Mesendoderm (in vitro differentiated cells): ENCODE results near the gene SOHLH1.

Source experiments
- DNase-seq: peaks from one replicate; pipeline ENCODE4 v3.0.0; 2013
- H2AK5ac ChIP-seq: 2 replicates; pipeline ENCODE4 v1.6.1; 2013; ENCODE audit warnings: low read length, inconsistent platforms
- H2BK120ac ChIP-seq: 2 replicates; pipeline ENCODE4 v1.6.1; 2013; ENCODE audit warnings: low read depth, mild to moderate bottlenecking, low read length, moderate library complexity, mixed read lengths
- H2BK15ac ChIP-seq: replicated peaks from 2 replicates; pipeline ENCODE4 v1.6.1; 2013; ENCODE audit warnings: low read depth, mild to moderate bottlenecking, moderate library complexity
- H2BK5ac ChIP-seq: 2 replicates; pipeline ENCODE4 v1.6.1; 2013; ENCODE audit warnings: low read length, inconsistent platforms
- H3K18ac ChIP-seq: 2 replicates; pipeline ENCODE4 v1.6.1; 2013; ENCODE audit warnings: mild to moderate bottlenecking, low read length, mixed read lengths
- H3K23ac ChIP-seq: one replicate; pipeline ENCODE4 v1.6.1; 2013; ENCODE audit warnings: low read length
- H3K27ac ChIP-seq: 2 replicates; pipeline ENCODE4 v1.5.1; 2013; ENCODE audit warnings: low read depth, mild to moderate bottlenecking, inconsistent platforms, low read length, moderate library complexity
- H3K27me3 ChIP-seq: 2 replicates; pipeline ENCODE4 v1.6.1; 2013; ENCODE audit warnings: low read length, control low read depth, mild to moderate bottlenecking, inconsistent platforms; ENCODE audit not compliant: insufficient read depth, poor library complexity
- H3K36me3 ChIP-seq: 2 replicates; pipeline ENCODE4 v1.6.1; 2013; ENCODE audit warnings: low read length, inconsistent platforms; ENCODE audit not compliant: control insufficient read depth, insufficient read depth
- H3K4ac ChIP-seq: one replicate; pipeline ENCODE4 v1.6.1; 2013; ENCODE audit warnings: low read depth, mild to moderate bottlenecking, low read length, moderate library complexity
- H3K4me1 ChIP-seq: 2 replicates; pipeline ENCODE4 v1.6.1; 2013; ENCODE audit warnings: low read depth, low read length, inconsistent platforms; ENCODE audit not compliant: control insufficient read depth
- H3K4me2 ChIP-seq: 2 replicates; pipeline ENCODE4 v1.6.1; 2013; ENCODE audit warnings: low read length
- H3K4me3 ChIP-seq: 2 replicates; pipeline ENCODE4 v1.5.1; 2013; ENCODE audit warnings: mild to moderate bottlenecking, low read length
- H3K56ac ChIP-seq: one replicate; pipeline ENCODE4 v1.6.1; 2013; ENCODE audit warnings: low read length
- H3K79me1 ChIP-seq: 2 replicates; pipeline ENCODE4 v1.6.1; 2013; ENCODE audit warnings: low read length, inconsistent platforms
- H3K79me2 ChIP-seq: 2 replicates; pipeline ENCODE4 v1.6.1; 2013; ENCODE audit warnings: mild to moderate bottlenecking, low read length; ENCODE audit not compliant: control insufficient read depth, insufficient read depth
- H3K9ac ChIP-seq: 2 replicates; pipeline ENCODE4 v1.6.1; 2013; ENCODE audit warnings: low read length, inconsistent platforms
- H4K5ac ChIP-seq: one replicate; pipeline ENCODE4 v1.6.1; 2013; ENCODE audit warnings: low read length
- H4K8ac ChIP-seq: one replicate; pipeline ENCODE4 v1.6.1; 2013; ENCODE audit warnings: low read depth, mild to moderate bottlenecking, control low read depth, low read length, moderate library complexity
- WGBS: extraction: QIAGEN DNeasy Blood & Tissue Kit; methylation state at CpG from one replicate; pipeline ENCODE4 v1.1.7; 2013; ENCODE audit warnings: low lambda C conversion rate, missing lambda C conversion rate; ENCODE audit not compliant: insufficient coverage; ENCODE audit errors: extremely low coverage; 5-methylcytosine and 5-hydroxymethylcytosine counted together

The SOHLH1 gene

GRCh38 chr9:135731454-135731853 lies 32.2 kb upstream of the SOHLH1 start:
- no peak overlapping the region for H3K9ac ChIP-seq
- H3K18ac ChIP-seq = no peak overlapping the region
- no peak overlapping the region for H2BK15ac ChIP-seq
- no peak for DNase-seq
- H4K8ac ChIP-seq = no peak overlapping the region
- H3K27me3 ChIP-seq = no peaks in the 10 kb centered on the region
- no CpG with 5 or more reads among the region's 12 CpGs for WGBS
- no peaks in the 10 kb centered on the region for H3K4me1 ChIP-seq
- no peak overlapping the region for H3K4me3 ChIP-seq
- H3K79me2 ChIP-seq = no peaks in the 10 kb centered on the region
- H2BK120ac ChIP-seq = no peak overlapping the region
- no peak overlapping the region for H4K5ac ChIP-seq
- no peak overlapping the region for H2BK5ac ChIP-seq
- no peak overlapping the region for H3K23ac ChIP-seq
- no peak overlapping the region for H3K27ac ChIP-seq
- no peak overlapping the region for H3K4me2 ChIP-seq
- no peak overlapping the region for H3K56ac ChIP-seq
- no peak overlapping the region for H3K4ac ChIP-seq
- no peaks in the 10 kb centered on the region for H3K36me3 ChIP-seq
- no peaks in the 10 kb centered on the region for H3K79me1 ChIP-seq
- no peak overlapping the region for H2AK5ac ChIP-seq

DNA sequence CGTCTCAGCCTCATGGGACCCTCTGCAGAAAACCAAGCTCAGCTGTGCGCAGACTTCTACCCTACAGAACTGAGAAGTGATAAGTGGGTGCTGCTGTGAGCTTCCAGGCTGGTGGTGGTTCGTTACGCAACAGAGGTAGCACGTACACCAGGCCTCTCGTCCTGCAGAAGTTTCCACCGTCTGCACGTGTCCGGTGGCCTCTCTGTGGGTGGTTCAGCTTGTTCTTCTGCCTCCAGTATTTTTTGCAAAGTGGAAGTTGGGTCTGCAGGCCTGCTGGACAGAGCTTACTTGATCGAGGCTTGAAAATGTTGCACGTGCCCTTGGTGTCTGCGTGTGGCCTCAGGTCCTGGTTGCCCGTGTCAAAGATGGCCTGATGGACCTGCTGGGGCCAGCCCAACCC lies 30.2 kb upstream of the SOHLH1 start:
- Histone ChIP-seq H3K27me3 (no peaks in the 10 kb centered on the region), H3K79me2 (no peaks in the 10 kb centered on the region), H4K5ac (no peak overlapping the region), H2BK5ac (no peak overlapping the region), H2AK5ac (no peak overlapping the region), H3K18ac (no peak overlapping the region), H3K36me3 (no peaks in the 10 kb centered on the region), H2BK15ac (no peak overlapping the region), H3K4me3 (no peak overlapping the region), H2BK120ac (no peak overlapping the region), H3K56ac (no peak overlapping the region), H3K4me2 (no peak overlapping the region), H3K23ac (no peak overlapping the region), H3K79me1 (no peaks in the 10 kb centered on the region), H3K27ac (no peak overlapping the region), H3K4ac (no peak overlapping the region), H4K8ac (no peak overlapping the region), H3K9ac (no peak overlapping the region), H3K4me1 (no peaks in the 10 kb centered on the region)
- no CpG with 5 or more reads among the region's 13 CpGs for WGBS
- DNase-seq = no peak

DNA sequence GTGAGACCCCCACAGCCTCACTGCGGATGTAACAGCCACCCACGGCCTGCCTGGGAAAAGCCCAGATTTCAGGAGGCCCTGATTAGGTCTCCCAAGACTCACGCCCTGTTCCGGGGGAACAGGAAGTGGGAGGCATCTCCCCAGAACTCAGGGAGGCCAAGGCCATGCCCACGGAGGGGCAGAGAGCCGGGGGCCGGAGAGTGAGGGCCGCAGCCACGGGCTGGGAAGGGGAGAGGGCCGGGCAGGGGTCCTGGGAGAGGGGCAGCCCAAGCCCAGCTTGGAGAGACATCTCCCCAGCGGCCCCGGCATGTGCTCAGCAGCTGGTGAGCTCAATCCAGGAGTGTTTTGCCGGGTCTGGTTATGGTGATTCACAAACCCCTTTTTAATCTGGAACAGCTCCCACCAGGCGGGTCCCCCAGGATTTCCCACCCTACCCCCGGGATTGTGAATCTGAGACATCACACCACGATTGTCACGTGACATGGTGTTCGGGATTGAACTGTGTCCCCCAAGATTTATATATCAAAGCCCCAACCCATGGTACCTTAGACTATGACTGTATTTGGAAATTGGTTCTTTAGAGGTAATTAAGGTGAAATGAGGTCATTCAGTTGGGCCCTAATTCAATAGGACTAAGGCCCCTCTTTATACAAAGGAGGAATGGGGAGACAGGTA lies 29.3 kb upstream of the SOHLH1 start:
- Histone ChIP-seq H2BK120ac (no peak overlapping the region), H4K8ac (no peak overlapping the region), H3K36me3 (no peaks in the 10 kb centered on the region), H3K4me1 (no peaks in the 10 kb centered on the region), H3K4me2 (no peak overlapping the region), H2BK5ac (no peak overlapping the region), H3K79me1 (no peaks in the 10 kb centered on the region), H3K23ac (no peak overlapping the region), H2AK5ac (no peak overlapping the region), H3K27ac (no peak overlapping the region), H3K9ac (no peak overlapping the region), H3K4ac (no peak overlapping the region), H4K5ac (no peak overlapping the region), H2BK15ac (no peak overlapping the region), H3K27me3 (no peaks in the 10 kb centered on the region), H3K56ac (no peak overlapping the region), H3K18ac (no peak overlapping the region), H3K4me3 (no peak overlapping the region), H3K79me2 (no peaks in the 10 kb centered on the region)
- no peak for DNase-seq
- no CpG with 5 or more reads among the region's 18 CpGs for WGBS

DNA sequence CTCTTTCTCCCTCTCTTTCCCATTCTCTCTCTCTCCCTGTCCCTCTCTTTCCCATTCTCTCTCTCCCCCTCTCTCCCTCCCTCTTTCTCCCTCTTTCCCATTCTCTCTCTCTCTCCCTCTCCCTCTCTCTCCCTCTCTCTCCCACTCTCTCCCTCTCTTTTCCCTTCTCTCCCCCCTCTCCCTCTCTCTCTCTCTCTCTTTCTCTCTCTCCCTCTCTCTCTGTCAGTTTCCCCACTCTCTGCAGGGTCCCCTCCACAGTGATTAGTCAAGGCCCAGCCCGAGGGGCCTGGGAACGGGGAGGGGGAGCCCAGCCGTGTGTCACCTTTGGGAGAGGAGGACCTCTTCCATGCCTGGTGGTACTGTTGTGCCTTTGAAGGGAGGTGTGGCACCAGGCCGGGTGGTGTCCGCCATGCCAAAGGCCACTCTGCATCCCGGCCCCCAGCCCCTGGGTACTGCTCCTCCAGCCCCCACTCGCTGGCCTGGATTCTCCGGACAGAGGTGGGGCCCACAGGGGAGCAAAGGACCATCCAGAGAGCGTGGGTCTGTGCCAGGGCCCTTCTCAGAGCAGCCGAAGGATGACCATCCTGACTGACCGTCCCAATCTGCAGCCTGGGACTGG lies 28.1 kb upstream of the SOHLH1 start:
- Histone ChIP-seq H3K4me1 (no peaks in the 10 kb centered on the region), H3K23ac (no peak overlapping the region), H2BK120ac (no peak overlapping the region), H2BK5ac (no peak overlapping the region), H3K4me2 (no peak overlapping the region), H4K8ac (no peak overlapping the region), H4K5ac (no peak overlapping the region), H3K4me3 (no peak overlapping the region), H3K36me3 (no peaks in the 10 kb centered on the region), H3K79me2 (no peaks in the 10 kb centered on the region), H3K9ac (no peak overlapping the region), H3K4ac (no peak overlapping the region), H3K56ac (no peak overlapping the region), H3K27me3 (no peaks in the 10 kb centered on the region), H2AK5ac (no peak overlapping the region), H2BK15ac (no peak overlapping the region), H3K79me1 (no peaks in the 10 kb centered on the region), H3K27ac (no peak overlapping the region), H3K18ac (no peak overlapping the region)
- no CpG with 5 or more reads among the region's 11 CpGs for WGBS
- no peak for DNase-seq

- Histone ChIP-seq H3K4me3 (no peak overlapping the region), H3K4me2 (no peak overlapping the region), H2BK120ac (no peak overlapping the region), H3K36me3 (no peaks in the 10 kb centered on the region), H4K5ac (no peak overlapping the region), H3K4ac (no peak overlapping the region), H3K27me3 (no peaks in the 10 kb centered on the region), H3K18ac (no peak overlapping the region), H3K23ac (no peak overlapping the region), H3K79me2 (no peaks in the 10 kb centered on the region), H3K56ac (no peak overlapping the region), H2BK15ac (no peak overlapping the region), H3K9ac (no peak overlapping the region), H3K27ac (no peak overlapping the region), H3K4me1 (no peaks in the 10 kb centered on the region), H4K8ac (no peak overlapping the region), H3K79me1 (no peaks in the 10 kb centered on the region), H2BK5ac (no peak overlapping the region), H2AK5ac (no peak overlapping the region)
- DNase-seq = no peak
- 100% methylated on average over 1 of the region's 16 CpGs for WGBS
Observed at GRCh38 chr9:135726138-135726853, 27.0 kb upstream of the SOHLH1 start.
